Hair follicle dermal papilla cell (primary cell): ENCODE measurements around the gene DYRK1B. TPM values are rescaled to one million over a fixed set of nuclear protein-coding genes. Genes with fewer than 3 reads are reported as not detected.

Experiments used
- small RNA-seq: library from RNA; depleted of rRNA; stranded (forward); fragments of <200 nt; gene quantifications from one replicate; pipeline ENCODE3, GENCODE V24; 2012
- total RNA-seq: library from RNA; depleted of rRNA; stranded (reverse); fragments of >200 nt; gene quantifications from 2 replicates; pipeline ENCODE4 v1.2.3, GENCODE V29; 2012

DYRK1B gene
- 14.8 and 18.7 TPM in 2 replicates for total RNA-seq

GRCh38 chr19:39833464-39834286 is at the start of gene DYRK1B:
TSS of gene DYRK1B (minus strand) at chr19:39834162. CDS start at chr19:39831867, 2,295 bp downstream.

GRCh38 chr19:39845933-39846677 is 12.1 kb upstream of the DYRK1B start, which contains the start of gene FBL:
TSS of gene FBL (minus strand) at chr19:39846379. CDS start at chr19:39846300, 79 bp downstream.

GRCh38 chr19:39778763-39779162 is 55.2 kb downstream of the DYRK1B start, which contains the start of gene LEUTX:
TSS of gene LEUTX (plus strand) at chr19:39778854. CDS start at chr19:39778921, 67 bp downstream.

Small RNAs within 50 kb of the gene (small RNA-seq; reads per million reads assigned to genes)
- gene MIR6719, result not detected

Other genes starting within 250 kb of the DYRK1B start
- gene LGALS13, start 231.6 kb downstream of the DYRK1B start, total RNA-seq, result not detected in 2 replicates
- not detected in 2 replicates for gene LGALS16, start 178.2 kb downstream of the DYRK1B start, total RNA-seq
- gene LGALS14, start 129.7 kb downstream of the DYRK1B start, total RNA-seq, result not detected in 2 replicates
- gene CLC, start 96.1 kb downstream of the DYRK1B start, total RNA-seq, result not detected in 2 replicates
- gene LEUTX, start 55.3 kb downstream of the DYRK1B start, total RNA-seq, result not detected in 2 replicates
- gene FBL, start 12.2 kb upstream of the DYRK1B start, total RNA-seq, result 52.9 and 54.0 TPM in 2 replicates
- gene FCGBP, start 100.5 kb upstream of the DYRK1B start, total RNA-seq, result 0.32 and 0.36 TPM in 2 replicates
- 97.7 and 108 TPM in 2 replicates for gene PSMC4, start 137.0 kb upstream of the DYRK1B start, total RNA-seq
- 3.0 and 4.7 TPM in 2 replicates for gene ZNF546, start 162.9 kb upstream of the DYRK1B start, total RNA-seq
- gene ZNF780B, start 222.1 kb upstream of the DYRK1B start, total RNA-seq, result 12.0 and 16.4 TPM in 2 replicates